Measurements from ENCODE around the gene TTLL3.
"Not testable (repeated sequence)": the region's sequence is repeated elsewhere in the genome, so short reads cannot be mapped to it uniquely, and the experiment has no call there.

TTLL3 gene

DNA sequence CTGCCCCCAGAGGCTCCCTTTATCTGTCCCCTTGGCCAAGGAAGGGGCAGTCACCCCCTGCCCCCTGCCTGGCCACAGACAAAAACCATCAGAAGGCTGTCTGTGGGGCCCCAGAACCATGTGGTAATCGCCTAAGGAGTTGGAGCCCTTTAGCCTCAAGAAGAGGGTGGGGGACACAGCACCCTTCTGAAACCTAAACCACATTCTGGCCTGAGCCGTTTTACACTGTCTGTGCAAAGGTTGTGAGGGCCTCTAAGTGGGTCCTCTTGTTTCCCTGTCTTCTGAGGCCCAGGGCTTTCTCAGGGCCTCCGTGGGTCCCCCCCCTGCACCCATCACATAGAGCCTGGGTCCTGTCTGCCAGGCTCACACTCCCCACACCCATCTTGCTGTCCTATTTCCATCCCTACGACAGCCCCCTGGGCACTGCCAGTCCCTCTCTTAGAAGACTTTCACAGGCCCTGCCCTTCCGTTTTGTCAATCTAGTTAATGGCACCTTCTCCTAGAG is 51.6 kb downstream of the TTLL3 start:
- no peaks in the 10 kb centered on the region for H4K20me1 ChIP-seq (ENCODE audit: insufficient read depth)
- H3K4me3 ChIP-seq (IDR thresholded peaks at IDR 0.05; ENCODE audit: insufficient read depth, low read depth, low read length), result no peak overlapping the region
- TF ChIP-seq, protein P1, sequence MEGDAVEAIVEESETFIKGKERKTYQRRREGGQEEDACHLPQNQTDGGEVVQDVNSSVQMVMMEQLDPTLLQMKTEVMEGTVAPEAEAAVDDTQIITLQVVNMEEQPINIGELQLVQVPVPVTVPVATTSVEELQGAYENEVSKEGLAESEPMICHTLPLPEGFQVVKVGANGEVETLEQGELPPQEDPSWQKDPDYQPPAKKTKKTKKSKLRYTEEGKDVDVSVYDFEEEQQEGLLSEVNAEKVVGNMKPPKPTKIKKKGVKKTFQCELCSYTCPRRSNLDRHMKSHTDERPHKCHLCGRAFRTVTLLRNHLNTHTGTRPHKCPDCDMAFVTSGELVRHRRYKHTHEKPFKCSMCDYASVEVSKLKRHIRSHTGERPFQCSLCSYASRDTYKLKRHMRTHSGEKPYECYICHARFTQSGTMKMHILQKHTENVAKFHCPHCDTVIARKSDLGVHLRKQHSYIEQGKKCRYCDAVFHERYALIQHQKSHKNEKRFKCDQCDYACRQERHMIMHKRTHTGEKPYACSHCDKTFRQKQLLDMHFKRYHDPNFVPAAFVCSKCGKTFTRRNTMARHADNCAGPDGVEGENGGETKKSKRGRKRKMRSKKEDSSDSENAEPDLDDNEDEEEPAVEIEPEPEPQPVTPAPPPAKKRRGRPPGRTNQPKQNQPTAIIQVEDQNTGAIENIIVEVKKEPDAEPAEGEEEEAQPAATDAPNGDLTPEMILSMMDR (conservative IDR thresholded peaks at IDR 0.05; ENCODE audit: low read depth, low read length), result no peak
- H2AFZ ChIP-seq (ENCODE audit: low read depth), result no peak overlapping the region
- H3K9ac ChIP-seq, result no peak overlapping the region
- no peak overlapping the region for H3K4me2 ChIP-seq
- H3K27ac ChIP-seq, result no peak overlapping the region
- no peaks in the 10 kb centered on the region for H3K36me3 ChIP-seq (ENCODE audit: insufficient read depth)
- no peaks in the 10 kb centered on the region for H3K4me1 ChIP-seq (ENCODE audit: low read depth, poor library complexity, severe bottlenecking)
- no peaks in the 10 kb centered on the region for H3K79me2 ChIP-seq (ENCODE audit: insufficient read depth, low read depth)
- no peaks in the 10 kb centered on the region for H3K27me3 ChIP-seq (ENCODE audit: insufficient read depth, low read depth)

DNA sequence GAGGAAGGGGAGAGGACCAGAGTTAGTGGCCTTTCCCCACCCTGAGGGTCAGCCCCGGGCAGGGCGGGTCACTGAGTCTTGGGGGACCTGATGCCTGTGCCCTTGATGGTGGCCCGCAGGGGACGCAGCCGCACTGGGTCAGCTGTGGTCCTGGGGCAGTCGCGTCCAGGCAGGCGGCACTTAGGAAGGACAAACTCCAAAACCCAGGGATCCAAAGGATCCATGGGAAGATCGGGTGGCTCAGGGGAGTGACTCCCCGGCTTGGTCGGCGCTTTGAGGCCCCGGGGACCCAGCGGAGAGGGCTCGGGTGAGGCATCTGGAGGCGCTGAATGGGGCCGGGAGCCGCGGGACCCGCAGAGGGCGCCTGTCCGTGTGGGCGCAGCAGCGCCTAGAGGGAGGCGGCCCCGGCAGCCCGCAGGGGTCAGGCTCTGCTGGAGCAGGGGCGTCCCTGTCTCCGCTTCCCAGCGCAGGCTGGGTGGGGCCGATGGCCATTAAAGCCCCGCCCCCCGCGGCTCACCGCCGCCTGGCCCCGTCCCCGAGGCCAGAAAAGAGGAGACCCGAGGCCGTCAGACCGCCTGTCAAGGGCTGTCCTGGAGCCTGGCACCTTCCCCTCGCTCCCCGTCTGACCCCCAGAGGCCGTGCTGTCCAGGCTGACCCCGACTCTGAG is 52.5 kb downstream of the TTLL3 start:
- H3K27ac ChIP-seq, result no peak overlapping the region
- H3K27me3 ChIP-seq (ENCODE audit: insufficient read depth, low read depth), result no peaks in the 10 kb centered on the region
- no peaks in the 10 kb centered on the region for H4K20me1 ChIP-seq (ENCODE audit: insufficient read depth)
- no peak overlapping the region for H2AFZ ChIP-seq (ENCODE audit: low read depth)
- H3K4me2 ChIP-seq, result no peak overlapping the region
- H3K4me1 ChIP-seq (ENCODE audit: low read depth, poor library complexity, severe bottlenecking), result no peaks in the 10 kb centered on the region
- H3K4me3 ChIP-seq (IDR thresholded peaks at IDR 0.05; ENCODE audit: insufficient read depth, low read depth, low read length), result no peak overlapping the region
- no peak overlapping the region for H3K9ac ChIP-seq
- no peaks in the 10 kb centered on the region for H3K79me2 ChIP-seq (ENCODE audit: insufficient read depth, low read depth)
- TF ChIP-seq, protein P1 (conservative IDR thresholded peaks at IDR 0.05; ENCODE audit: low read depth, low read length), result no peak
- no peaks in the 10 kb centered on the region for H3K36me3 ChIP-seq (ENCODE audit: insufficient read depth)

DNA sequence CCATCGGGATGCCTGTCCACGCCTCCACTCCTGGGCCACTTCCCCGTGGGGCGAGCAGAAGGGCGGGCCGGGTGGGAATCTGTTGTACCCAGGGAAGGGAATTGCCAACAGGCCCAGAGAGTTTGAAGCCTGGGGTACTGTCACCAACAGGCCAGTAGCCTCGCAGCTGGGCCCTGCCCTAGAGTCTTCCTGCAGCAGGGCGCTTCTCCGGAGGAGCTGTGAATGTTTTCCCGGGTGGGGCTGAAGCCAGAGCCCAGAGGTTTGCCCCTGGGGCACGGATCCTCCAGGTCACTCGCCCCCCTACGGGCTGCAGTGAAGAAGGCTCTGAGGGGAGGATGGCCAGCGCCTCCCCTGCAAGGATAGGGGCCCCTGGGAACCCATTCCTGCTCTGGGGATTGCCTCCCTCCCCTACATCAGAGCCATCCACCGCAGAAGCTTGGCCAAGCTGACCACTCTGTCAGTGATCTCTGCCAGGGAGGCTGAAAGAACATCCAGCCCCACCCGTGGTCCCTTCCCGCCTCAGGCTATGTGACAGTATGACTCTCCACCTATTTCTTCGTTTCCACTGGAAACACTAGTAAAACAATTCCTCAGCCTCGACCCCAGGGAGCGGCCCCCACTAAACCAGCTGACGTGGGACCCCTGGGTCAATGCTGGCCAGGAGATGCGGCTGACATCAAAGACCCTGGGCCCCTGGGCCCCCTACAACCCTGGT is 53.2 kb downstream of the TTLL3 start:
- no peak overlapping the region for H2AFZ ChIP-seq (ENCODE audit: low read depth)
- H3K79me2 ChIP-seq (ENCODE audit: insufficient read depth, low read depth), result no peaks in the 10 kb centered on the region
- no peaks in the 10 kb centered on the region for H3K27me3 ChIP-seq (ENCODE audit: insufficient read depth, low read depth)
- no peak overlapping the region for H3K4me2 ChIP-seq
- no peak overlapping the region for H3K27ac ChIP-seq
- TF ChIP-seq, protein P1 (conservative IDR thresholded peaks at IDR 0.05; ENCODE audit: low read depth, low read length), result no peak
- H3K4me1 ChIP-seq (ENCODE audit: low read depth, poor library complexity, severe bottlenecking), result no peaks in the 10 kb centered on the region
- H4K20me1 ChIP-seq (ENCODE audit: insufficient read depth), result no peaks in the 10 kb centered on the region
- no peak overlapping the region for H3K4me3 ChIP-seq (IDR thresholded peaks at IDR 0.05; ENCODE audit: insufficient read depth, low read depth, low read length)
- no peak overlapping the region for H3K9ac ChIP-seq
- no peaks in the 10 kb centered on the region for H3K36me3 ChIP-seq (ENCODE audit: insufficient read depth)

DNA sequence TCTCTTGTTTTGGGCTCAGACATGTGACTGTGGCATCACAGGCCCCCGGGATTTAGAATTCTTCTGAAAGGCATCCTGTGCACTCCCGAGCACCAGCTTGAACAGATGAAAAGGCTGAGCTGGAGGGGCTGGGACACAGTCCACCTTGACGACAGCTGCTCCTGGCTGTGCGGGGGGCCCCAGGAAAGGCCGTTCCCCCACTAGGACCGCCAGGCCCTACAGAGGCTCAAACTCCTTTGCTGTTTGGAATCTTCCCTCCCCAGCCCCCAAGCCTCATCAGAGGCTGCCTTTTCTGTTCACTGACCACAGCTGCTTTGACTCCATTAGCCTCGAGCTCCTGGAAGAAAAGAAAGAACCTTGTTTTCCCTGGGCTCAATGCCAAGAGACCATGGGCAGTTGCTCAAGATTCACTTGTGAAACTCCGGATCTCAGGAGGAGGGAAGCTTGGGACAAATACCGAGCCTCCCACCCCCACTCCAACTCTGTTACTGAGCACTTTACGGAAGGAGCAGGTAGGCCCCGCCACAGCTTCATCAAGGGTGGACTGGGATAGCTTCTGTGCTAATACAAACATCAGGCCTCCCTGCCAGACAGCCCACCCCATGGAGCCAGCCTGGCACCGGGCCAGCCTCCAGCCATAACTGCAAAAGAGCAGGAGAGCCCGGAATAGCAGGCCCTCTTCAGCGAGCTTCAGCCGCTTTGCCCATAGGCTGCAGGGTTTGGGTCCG is 54.3 kb downstream of the TTLL3 start:
- no peaks in the 10 kb centered on the region for H4K20me1 ChIP-seq (ENCODE audit: insufficient read depth)
- no peak overlapping the region for H3K27ac ChIP-seq
- H3K36me3 ChIP-seq (ENCODE audit: insufficient read depth), result no peaks in the 10 kb centered on the region
- H3K9ac ChIP-seq, result no peak overlapping the region
- H3K27me3 ChIP-seq (ENCODE audit: insufficient read depth, low read depth), result no peaks in the 10 kb centered on the region
- no peak overlapping the region for H3K4me2 ChIP-seq
- H2AFZ ChIP-seq (ENCODE audit: low read depth), result no peak overlapping the region
- TF ChIP-seq, protein P1 (conservative IDR thresholded peaks at IDR 0.05; ENCODE audit: low read depth, low read length), result no peak
- no peaks in the 10 kb centered on the region for H3K79me2 ChIP-seq (ENCODE audit: insufficient read depth, low read depth)
- H3K4me1 ChIP-seq (ENCODE audit: low read depth, poor library complexity, severe bottlenecking), result no peaks in the 10 kb centered on the region
- no peak overlapping the region for H3K4me3 ChIP-seq (IDR thresholded peaks at IDR 0.05; ENCODE audit: insufficient read depth, low read depth, low read length)

DNA sequence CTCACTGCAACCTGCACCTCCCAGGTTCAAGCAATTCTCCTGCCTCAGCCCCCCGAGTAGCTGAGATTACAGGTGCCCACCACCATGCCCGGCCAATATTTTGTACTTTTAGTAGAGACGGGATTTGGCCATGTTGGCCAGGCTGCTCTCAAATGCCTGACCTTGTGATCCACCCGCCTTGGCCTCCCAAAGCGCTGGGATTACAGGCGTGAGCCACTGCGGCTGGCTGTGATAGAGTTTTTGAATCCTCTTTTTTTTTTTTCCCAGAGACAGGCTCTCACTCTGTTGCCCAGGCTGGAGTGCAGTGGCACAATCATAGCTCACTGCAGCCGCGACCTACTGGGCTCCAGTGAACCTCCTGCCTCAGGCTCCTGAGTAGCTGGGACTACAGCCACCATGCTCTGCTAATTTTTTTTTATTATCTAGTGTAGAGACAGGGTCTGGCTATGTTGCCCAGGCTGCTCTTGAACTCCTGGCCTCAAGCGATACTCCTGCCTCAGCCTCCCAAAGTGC is 55.1 kb downstream of the TTLL3 start:
- not testable (repeated sequence) for H4K20me1 ChIP-seq (ENCODE audit: insufficient read depth); H3K9ac ChIP-seq; H3K36me3 ChIP-seq (ENCODE audit: insufficient read depth); H3K4me2 ChIP-seq; H3K4me3 ChIP-seq (IDR thresholded peaks at IDR 0.05; ENCODE audit: insufficient read depth, low read depth, low read length); H3K27me3 ChIP-seq (ENCODE audit: insufficient read depth, low read depth); H3K27ac ChIP-seq; H3K4me1 ChIP-seq (ENCODE audit: low read depth, poor library complexity, severe bottlenecking); H3K79me2 ChIP-seq (ENCODE audit: insufficient read depth, low read depth); H2AFZ ChIP-seq (ENCODE audit: low read depth)
